Measurements from ENCODE around the gene LRP6. TPM values are rescaled to one million over a fixed set of nuclear protein-coding genes. Genes with fewer than 3 reads are reported as not detected.

The LRP6 gene
- polyA plus RNA-seq, 1 donor from 2014 or later, result 33.5 TPM

DNA sequence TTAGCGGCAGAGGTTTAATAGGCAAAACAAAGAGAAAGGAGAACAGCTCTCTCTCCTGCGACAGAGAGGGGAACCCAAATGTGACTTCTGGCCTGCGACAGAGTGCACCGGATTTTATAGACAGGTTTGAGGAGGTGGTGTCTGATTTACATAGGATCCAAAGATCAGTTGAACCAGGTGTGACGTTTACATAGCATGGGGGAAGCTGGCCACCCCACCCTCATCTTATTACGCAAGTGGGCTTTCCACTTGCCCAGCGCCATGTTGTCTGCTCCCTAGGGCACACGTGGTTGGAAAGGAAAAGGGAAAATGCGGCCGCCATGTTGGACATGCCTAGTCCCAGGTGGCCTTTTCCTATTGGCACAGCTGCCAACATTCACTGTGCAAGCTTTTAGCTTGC is 178.7 kb downstream of the LRP6 start:
- Histone ChIP-seq H3F3A (ENCODE audit: insufficient read depth, low read length, poor library complexity, severe bottlenecking) (no peaks in the 10 kb centered on the region), H2AFZ (ENCODE audit: low read depth, low read length) (no peak overlapping the region), H3K9me3 (ENCODE audit: low read length) (no peaks in the 10 kb centered on the region), H3K27ac (ENCODE audit: low read length) (no peak overlapping the region), H3K79me2 (replicated peaks; ENCODE audit: insufficient read depth, low read length) (no peaks in the 10 kb centered on the region), H3K9me2 (ENCODE audit: insufficient read depth, low read length) (no peaks in the 10 kb centered on the region), H3K36me3 (ENCODE audit: insufficient read depth, low read length) (no peaks in the 10 kb centered on the region), H3K4me2 (ENCODE audit: low read length) (no peak overlapping the region), H3K9ac (ENCODE audit: low read length) (no peak overlapping the region), H3K27me3 (ENCODE audit: insufficient read depth, low read depth, low read length) (no peaks in the 10 kb centered on the region), H4K20me1 (ENCODE audit: insufficient read depth) (no peaks in the 10 kb centered on the region), H3K4me3 (ENCODE audit: low read length) (no peak overlapping the region)
- TF ChIP-seq SMC3 (conservative IDR thresholded peaks at IDR 0.05; ENCODE audit: poor library complexity) (no peak), REST (IDR thresholded peaks at IDR 0.05; ENCODE audit: borderline replicate concordance) (no peak), RAD21 (conservative IDR thresholded peaks at IDR 0.05) (no peak), POLR2AphosphoS5 (IDR thresholded peaks at IDR 0.05) (no peak), EZH2 (IDR thresholded peaks at IDR 0.05; ENCODE audit: borderline replicate concordance, insufficient read depth, low read length, poor library complexity, severe bottlenecking) (no peak), CTCF (IDR thresholded peaks at IDR 0.05; ENCODE audit: poor library complexity, severe bottlenecking) (no peak), EP300 (conservative IDR thresholded peaks at IDR 0.05; ENCODE audit: poor library complexity, severe bottlenecking) (no peak)

DNA sequence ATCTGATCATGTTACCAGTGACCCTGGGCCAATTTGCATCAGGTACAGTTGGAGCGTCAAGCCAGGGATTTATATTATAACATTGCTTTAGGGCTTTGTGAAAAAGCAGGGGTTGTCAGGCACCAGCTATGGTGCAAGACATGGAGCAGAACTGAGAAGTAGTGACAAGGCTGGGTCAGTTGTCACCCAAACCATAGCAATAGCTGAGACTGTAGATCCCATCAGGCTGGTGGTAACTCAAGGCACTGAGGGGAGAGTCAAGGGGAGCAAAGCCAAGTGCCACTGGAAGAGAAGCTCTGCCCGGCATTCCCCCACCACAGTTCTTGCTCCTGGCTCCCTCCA is 179.2 kb downstream of the LRP6 start:
- Histone ChIP-seq H3K27me3 (ENCODE audit: insufficient read depth, low read depth, low read length) (no peaks in the 10 kb centered on the region), H3K36me3 (ENCODE audit: insufficient read depth, low read length) (no peaks in the 10 kb centered on the region), H3K9me3 (ENCODE audit: low read length) (no peaks in the 10 kb centered on the region), H3K27ac (ENCODE audit: low read length) (no peak overlapping the region), H3F3A (ENCODE audit: insufficient read depth, low read length, poor library complexity, severe bottlenecking) (no peaks in the 10 kb centered on the region), H3K79me2 (replicated peaks; ENCODE audit: insufficient read depth, low read length) (no peaks in the 10 kb centered on the region), H3K4me2 (ENCODE audit: low read length) (no peak overlapping the region), H3K9ac (ENCODE audit: low read length) (no peak overlapping the region), H2AFZ (ENCODE audit: low read depth, low read length) (no peak overlapping the region), H4K20me1 (ENCODE audit: insufficient read depth) (no peaks in the 10 kb centered on the region), H3K9me2 (ENCODE audit: insufficient read depth, low read length) (no peaks in the 10 kb centered on the region), H3K4me3 (ENCODE audit: low read length) (no peak overlapping the region)
- TF ChIP-seq MXI1 (conservative IDR thresholded peaks at IDR 0.05; ENCODE audit: poor library complexity, severe bottlenecking) (no peak), EP300 (conservative IDR thresholded peaks at IDR 0.05; ENCODE audit: poor library complexity, severe bottlenecking) (no peak), REST (IDR thresholded peaks at IDR 0.05; ENCODE audit: borderline replicate concordance) (no peak), SMC3 (conservative IDR thresholded peaks at IDR 0.05; ENCODE audit: poor library complexity) (no peak), POLR2AphosphoS5 (IDR thresholded peaks at IDR 0.05) (no peak), RAD21 (conservative IDR thresholded peaks at IDR 0.05) (no peak), CTCF (IDR thresholded peaks at IDR 0.05; ENCODE audit: poor library complexity, severe bottlenecking) (no peak), EZH2 (IDR thresholded peaks at IDR 0.05; ENCODE audit: borderline replicate concordance, insufficient read depth, low read length, poor library complexity, severe bottlenecking) (no peak), TAF1 (IDR thresholded peaks at IDR 0.05; ENCODE audit: low read depth) (no peak)
